GM10248 (cell line): ENCODE measurements around the gene MEG3.

Experiments
- CTCF ChIA-PET: fragments of 300-600 bp; sonication (Branson Sonifier 250); formaldehyde crosslinking; extraction: SDS; loops from one replicate; lab custom pipeline; 2021; ENCODE audit warnings: antibody characterized with exemption; lab: Yijun Ruan, JAX
- POLR2A ChIA-PET: fragments of 350-650 bp; sonication (Branson Sonifier 250); formaldehyde crosslinking; extraction: SDS; loops from one replicate; lab custom pipeline; 2020; ENCODE audit warnings: antibody characterized with exemption; lab: Yijun Ruan, JAX
- DNase-seq: peaks from one replicate; pipeline ENCODE4 v3.0.0; 2012; ENCODE audit errors: extremely low spot score
- CTCF ChIP-seq: IDR thresholded peaks from 2 replicates; pipeline ENCODE4 v1.5.1; 2012; ENCODE audit warnings: mild to moderate bottlenecking, low read depth; ENCODE audit errors: extremely low read depth, missing control alignments, control extremely low read depth

MEG3 gene

GRCh38 chr14:100873096-100873482, 47.2 kb downstream of the MEG3 start:
- no peak for TF ChIP-seq CTCF
- DNase-seq = no peak
- POLR2A ChIA-PET = no interaction called here
- CTCF ChIA-PET = no interaction called here

DNA sequence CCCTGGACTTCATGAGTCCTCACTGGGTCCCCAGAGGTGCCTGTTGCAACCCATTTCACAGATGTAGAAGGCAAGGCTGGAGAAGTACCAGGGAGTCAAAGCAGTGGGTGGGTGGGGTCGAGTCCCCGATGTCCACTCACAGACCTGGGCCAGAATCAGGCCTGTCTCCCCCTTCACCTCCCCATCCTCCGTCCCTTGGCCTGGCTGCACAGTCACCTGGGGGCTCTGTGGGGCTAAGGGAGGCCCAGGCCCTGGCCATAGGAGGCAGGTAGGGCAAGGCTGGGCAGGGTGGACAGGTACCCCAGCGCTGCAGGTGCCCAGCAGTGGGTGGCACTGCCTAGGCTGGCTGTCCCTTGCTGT, 48.1 kb downstream of the MEG3 start:
- TF ChIP-seq CTCF = no peak
- ChIA-PET CTCF (no interaction called here), POLR2A (no interaction called here)
- no peak for DNase-seq

DNA sequence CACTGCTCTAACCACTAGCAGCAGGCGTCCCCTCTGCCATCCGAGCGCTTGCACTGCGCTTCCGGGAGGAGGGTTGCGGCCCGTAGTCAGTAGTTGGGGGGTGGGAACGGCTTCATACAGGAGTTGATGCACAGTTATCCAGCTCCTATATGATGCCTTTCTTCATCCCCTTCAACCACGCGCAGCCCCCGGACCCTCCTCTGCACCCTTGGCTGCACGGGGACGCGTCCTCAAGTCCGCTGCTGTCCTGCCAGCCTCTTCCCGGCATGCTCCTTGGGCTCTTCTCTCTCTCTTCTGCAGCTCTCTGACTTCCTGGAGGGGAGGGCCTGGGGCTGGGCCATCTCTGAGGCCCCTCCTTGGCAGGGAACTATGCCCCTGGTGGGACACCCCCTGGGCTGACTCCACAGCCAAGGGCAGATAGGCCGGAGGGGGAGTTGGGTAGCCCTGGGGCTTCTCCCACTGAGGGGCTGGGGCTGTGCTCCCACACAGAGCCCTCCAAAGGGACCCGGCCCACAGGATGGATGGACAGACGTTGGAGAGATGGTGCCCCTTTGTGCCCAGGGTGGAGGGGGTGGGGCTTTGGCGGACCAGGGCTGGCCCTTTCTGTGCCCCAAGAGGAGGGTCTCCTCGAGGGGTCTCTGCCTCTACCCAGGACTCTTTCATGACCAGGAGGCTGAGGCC, 48.6 kb downstream of the MEG3 start:
- TF ChIP-seq CTCF = no peak
- ChIA-PET CTCF (no interaction called here), POLR2A (no interaction called here)
- DNase-seq = no peak

- TF ChIP-seq CTCF = no peak
- POLR2A ChIA-PET = no interaction called here
- CTCF ChIA-PET = no interaction called here
- DNase-seq = no peak
These were observed 49.2 kb downstream of the MEG3 start for GRCh38 chr14:100875126-100875525.

DNA sequence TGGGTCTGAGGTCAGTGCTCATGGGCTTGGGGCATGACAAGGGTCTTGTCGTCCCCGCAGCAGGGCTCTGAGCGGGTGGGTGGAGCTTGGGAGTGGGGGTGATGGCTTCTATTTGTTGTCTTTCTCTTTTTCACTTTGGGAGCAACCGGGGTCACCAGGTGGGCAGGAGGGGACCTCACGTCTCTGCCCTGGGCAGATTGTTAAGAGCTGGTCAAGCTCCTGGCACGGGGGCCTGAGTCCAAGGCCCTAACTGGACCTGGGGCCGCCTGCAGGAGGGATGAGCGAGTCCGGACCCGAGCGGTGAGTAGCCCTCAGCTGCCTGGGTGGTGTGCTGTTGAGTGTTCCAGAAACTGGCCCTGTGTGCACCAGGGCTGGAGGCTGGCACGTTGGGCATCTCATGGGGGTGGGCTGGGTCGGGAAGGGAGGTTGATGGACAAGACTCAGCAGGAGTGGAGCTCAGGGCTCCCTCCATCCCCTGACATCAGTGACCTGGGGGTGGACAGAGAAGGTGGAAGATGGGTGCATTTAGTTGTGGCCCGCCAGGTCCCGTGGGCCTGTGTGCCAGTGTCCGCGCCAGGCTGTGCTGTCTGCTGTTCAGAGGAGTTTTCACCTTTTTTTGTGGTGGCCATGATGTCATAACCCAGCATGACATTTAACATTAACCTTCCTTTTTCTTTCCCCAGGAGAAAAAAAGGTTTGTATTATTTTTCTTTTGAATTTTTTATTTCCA, 50.1 kb downstream of the MEG3 start:
- TF ChIP-seq CTCF = no peak
- POLR2A ChIA-PET = no interaction called here
- CTCF ChIA-PET = no interaction called here
- no peak for DNase-seq

DNA sequence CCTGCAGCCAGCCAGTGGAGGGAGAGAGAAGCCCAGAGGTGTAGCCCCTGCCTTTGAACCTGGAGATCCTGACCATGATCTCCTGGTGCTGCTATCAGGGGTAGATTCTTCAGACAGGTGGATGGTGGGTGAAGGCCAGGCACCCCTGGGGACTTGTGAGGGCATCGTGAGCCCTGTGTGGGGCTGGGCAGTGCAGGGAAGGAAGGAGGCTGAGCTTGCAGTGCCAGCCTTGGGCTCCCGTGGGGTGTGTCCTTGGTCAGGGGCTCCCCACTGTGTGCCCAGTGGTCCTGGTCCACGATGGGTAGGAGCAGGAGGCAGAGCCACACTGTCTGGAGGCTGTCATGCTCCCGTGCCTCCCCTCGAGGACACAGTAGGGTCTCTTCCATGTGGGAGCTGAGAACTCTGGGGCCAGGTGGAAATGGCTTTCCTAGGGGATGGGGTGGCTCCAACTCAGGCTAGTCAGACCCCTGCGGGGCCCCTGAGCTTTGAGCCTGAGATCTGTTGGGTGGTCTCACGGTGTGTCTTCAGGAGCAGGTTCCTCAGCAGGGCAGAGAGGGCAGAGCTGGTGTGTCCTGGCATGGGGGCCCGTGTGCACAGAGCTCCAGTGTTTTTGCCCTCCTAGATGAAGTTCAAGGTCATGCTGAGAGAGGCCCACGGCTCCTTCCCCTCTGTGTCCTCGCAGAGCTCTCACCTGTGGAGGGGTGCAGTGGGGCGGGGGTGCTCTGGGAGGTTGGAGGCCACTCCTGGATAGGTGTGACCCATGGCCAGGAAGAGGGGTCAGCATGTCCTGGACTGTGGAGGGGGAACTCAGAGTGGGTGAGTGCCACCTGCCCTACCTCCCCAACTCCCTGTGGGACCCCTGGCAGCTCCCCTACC, 52.6 kb downstream of the MEG3 start:
- ChIA-PET POLR2A (no interaction called here), CTCF (no interaction called here)
- DNase-seq = no peak
- no peak for TF ChIP-seq CTCF
